Measurements from ENCODE around the gene EDNRB. TPM values are rescaled to one million over a fixed set of nuclear protein-coding genes. Genes with fewer than 3 reads are reported as not detected.

Gene EDNRB
- total RNA-seq, 1 experiment from 2014 or later = 55.8 TPM

GRCh38 chr13:77892491-77892890 lies 26.1 kb downstream of the EDNRB start:
- POLR2A ChIA-PET = interaction anchor here (0.6 kb wide), 1 partner anchor 245 kb away, joined by 3 read pairs; no protein-coding TSS in a partner anchor
- H3K4me1 Mint-ChIP-seq = peaks cover 29% of the 10 kb centered on the region
- H3K4me3 Mint-ChIP-seq = no peak overlapping the region
- H3K36me3 Mint-ChIP-seq = peaks cover 4% of the 10 kb centered on the region; the same call in 1 of the 2 replicates
- TF ChIP-seq SOX15 (CRISPR knock-in tag; IDR thresholded peaks at IDR 0.05) (no peak), MXD4 (CRISPR knock-in tag; IDR thresholded peaks at IDR 0.05; ENCODE audit: borderline replicate concordance) (no peak), ZNF416 (CRISPR knock-in tag; IDR thresholded peaks at IDR 0.05) (no peak), NFATC4 (CRISPR knock-in tag; IDR thresholded peaks at IDR 0.05) (no peak), ZNF121 (CRISPR knock-in tag; IDR thresholded peaks at IDR 0.05) (no peak), GRHL2 (CRISPR knock-in tag; IDR thresholded peaks at IDR 0.05; ENCODE audit: insufficient replicate concordance, severe bottlenecking) (no peak), ZNF232 (CRISPR knock-in tag; IDR thresholded peaks at IDR 0.05) (no peak), IRF2 (CRISPR knock-in tag; IDR thresholded peaks at IDR 0.05; ENCODE audit: borderline replicate concordance, low read depth) (no peak), NFYB (CRISPR knock-in tag; conservative IDR thresholded peaks at IDR 0.05; ENCODE audit: low read depth) (no peak), TEAD1 (CRISPR knock-in tag; IDR thresholded peaks at IDR 0.05) (no peak), FOXJ3 (CRISPR knock-in tag; IDR thresholded peaks at IDR 0.05; ENCODE audit: borderline replicate concordance) (no peak), ZNF423 (CRISPR knock-in tag; IDR thresholded peaks at IDR 0.05) (no peak), CDX4 (CRISPR knock-in tag; IDR thresholded peaks at IDR 0.05; ENCODE audit: borderline replicate concordance) (no peak), FOXP4 (CRISPR knock-in tag; IDR thresholded peaks at IDR 0.05) (no peak), ZNF532 (CRISPR knock-in tag; IDR thresholded peaks at IDR 0.05; ENCODE audit: borderline replicate concordance) (no peak), USF1 (CRISPR knock-in tag; IDR thresholded peaks at IDR 0.05) (no peak), NR2C2 (CRISPR knock-in tag; IDR thresholded peaks at IDR 0.05) (no peak)
- DNase-seq (ENCODE audit: low spot score) (no peak), ATAC-seq (no peak)
- H3K27me3 Mint-ChIP-seq (ENCODE audit: low read depth) = no peaks in the 10 kb centered on the region
- CTCF ChIA-PET = interaction anchor here (1.1 kb wide), 1 partner anchor 82 kb away, joined by 5 read pairs; no protein-coding TSS in a partner anchor
- peak overlapping the region; percentile 34; the same call in 1 of the 2 replicates for H3K27ac Mint-ChIP-seq
- no peaks in the 10 kb centered on the region for H3K9me3 Mint-ChIP-seq

GRCh38 chr13:77891486-77891885 lies 27.1 kb downstream of the EDNRB start:
- CTCF ChIA-PET = no interaction called here
- Mint-ChIP-seq H3K36me3 (0 out of 2 replicates have a peak, but pooled peaks cover under 1% of the 10 kb centered on the region), H3K4me1 (peaks cover 26% of the 10 kb centered on the region), H3K27me3 (ENCODE audit: low read depth) (no peaks in the 10 kb centered on the region), H3K27ac (no peak overlapping the region), H3K4me3 (no peak overlapping the region), H3K9me3 (peaks cover 5% of the 10 kb centered on the region)
- ATAC-seq (no peak), DNase-seq (ENCODE audit: low spot score) (no peak)
- POLR2A ChIA-PET = no interaction called here
- no peak for TF ChIP-seq ATF3 (CRISPR knock-in tag; conservative IDR thresholded peaks at IDR 0.05)
- TF ChIP-seq JAZF1 (CRISPR knock-in tag; IDR thresholded peaks at IDR 0.05) = no peak
- TF ChIP-seq GABPB1 (CRISPR knock-in tag; IDR thresholded peaks at IDR 0.05) = no peak
- no peak for TF ChIP-seq NFATC4 (CRISPR knock-in tag; IDR thresholded peaks at IDR 0.05)
- TF ChIP-seq MLX (CRISPR knock-in tag; IDR thresholded peaks at IDR 0.05) = no peak
- TF ChIP-seq NFYB (CRISPR knock-in tag; conservative IDR thresholded peaks at IDR 0.05; ENCODE audit: low read depth) = no peak
- TF ChIP-seq ELF4 (CRISPR knock-in tag; IDR thresholded peaks at IDR 0.05; ENCODE audit: low read depth) = no peak
- TF ChIP-seq ZNF425 (CRISPR knock-in tag; conservative IDR thresholded peaks at IDR 0.05) = no peak
- TF ChIP-seq USF1 (CRISPR knock-in tag; IDR thresholded peaks at IDR 0.05) = no peak
- TF ChIP-seq FOXJ3 (CRISPR knock-in tag; IDR thresholded peaks at IDR 0.05; ENCODE audit: borderline replicate concordance) = no peak
- TF ChIP-seq TEAD1 (CRISPR knock-in tag; IDR thresholded peaks at IDR 0.05) = no peak

All from WTC11 (cell line).